Measurements from ENCODE around the gene FGF1. TPM values are rescaled to one million over a fixed set of nuclear protein-coding genes. Genes with fewer than 3 reads are reported as not detected.
A peak's percentile ranks its signal among the peaks of the same experiment; 100 is the strongest.

FGF1 gene
- polyA plus RNA-seq, 1 of the 3 experiments (the other 2 are of a cell fraction): 5.3 TPM

DNA sequence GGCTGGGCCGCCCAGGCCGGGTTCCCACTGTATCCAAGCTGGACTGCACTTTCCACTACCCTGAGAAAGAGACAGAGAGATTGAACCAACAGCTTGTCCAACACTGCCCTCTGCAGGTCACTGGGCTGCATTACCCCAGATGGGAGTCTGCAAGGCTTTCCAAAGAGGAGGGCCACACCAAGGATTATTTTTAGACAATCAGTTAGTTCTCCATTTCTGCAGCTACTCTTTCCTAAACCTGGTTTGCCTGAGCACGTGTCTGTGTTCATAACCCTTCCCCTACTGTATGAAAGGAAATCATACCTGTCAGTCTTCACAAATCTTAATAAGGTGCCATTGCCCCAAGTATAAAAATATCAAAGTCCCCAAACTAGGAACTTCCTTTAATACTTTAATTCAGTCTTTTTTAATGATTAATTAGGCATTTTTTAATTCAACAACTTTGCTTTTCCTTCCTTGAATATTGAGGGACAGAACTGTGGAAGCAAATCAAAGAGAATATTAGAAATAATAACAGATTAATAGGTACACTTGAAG, 13.4 kb upstream of the FGF1 start (continued):
- TF ChIP-seq, protein P1, sequence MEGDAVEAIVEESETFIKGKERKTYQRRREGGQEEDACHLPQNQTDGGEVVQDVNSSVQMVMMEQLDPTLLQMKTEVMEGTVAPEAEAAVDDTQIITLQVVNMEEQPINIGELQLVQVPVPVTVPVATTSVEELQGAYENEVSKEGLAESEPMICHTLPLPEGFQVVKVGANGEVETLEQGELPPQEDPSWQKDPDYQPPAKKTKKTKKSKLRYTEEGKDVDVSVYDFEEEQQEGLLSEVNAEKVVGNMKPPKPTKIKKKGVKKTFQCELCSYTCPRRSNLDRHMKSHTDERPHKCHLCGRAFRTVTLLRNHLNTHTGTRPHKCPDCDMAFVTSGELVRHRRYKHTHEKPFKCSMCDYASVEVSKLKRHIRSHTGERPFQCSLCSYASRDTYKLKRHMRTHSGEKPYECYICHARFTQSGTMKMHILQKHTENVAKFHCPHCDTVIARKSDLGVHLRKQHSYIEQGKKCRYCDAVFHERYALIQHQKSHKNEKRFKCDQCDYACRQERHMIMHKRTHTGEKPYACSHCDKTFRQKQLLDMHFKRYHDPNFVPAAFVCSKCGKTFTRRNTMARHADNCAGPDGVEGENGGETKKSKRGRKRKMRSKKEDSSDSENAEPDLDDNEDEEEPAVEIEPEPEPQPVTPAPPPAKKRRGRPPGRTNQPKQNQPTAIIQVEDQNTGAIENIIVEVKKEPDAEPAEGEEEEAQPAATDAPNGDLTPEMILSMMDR (IDR thresholded peaks at IDR 0.05): peak; percentile 95
- TF ChIP-seq RCOR1 (IDR thresholded peaks at IDR 0.05; ENCODE audit: low read length) (0 out of 2 replicates have a peak, but pooled peaks have one; percentile 36), TEAD4 (IDR thresholded peaks at IDR 0.05; ENCODE audit: borderline replicate concordance, insufficient read depth) (no peak), MXI1 (IDR thresholded peaks at IDR 0.05; ENCODE audit: low read depth, low read length) (0 out of 2 replicates have a peak, but pooled peaks have one; percentile 27), SIN3A (IDR thresholded peaks at IDR 0.05; ENCODE audit: borderline replicate concordance, low read depth, low read length) (no peak), TCF12 (IDR thresholded peaks at IDR 0.05) (no peak), EZH2phosphoT487 (IDR thresholded peaks at IDR 0.05; ENCODE audit: borderline replicate concordance, low read depth) (no peak), YY1 (IDR thresholded peaks at IDR 0.05; ENCODE audit: low read depth) (no peak), FOXM1 (IDR thresholded peaks at IDR 0.05; ENCODE audit: low read depth) (no peak), IRF3 (IDR thresholded peaks at IDR 0.05; ENCODE audit: low read depth, low read length) (no peak), ELF1 (IDR thresholded peaks at IDR 0.05) (no peak), SMC3 (IDR thresholded peaks at IDR 0.05; ENCODE audit: low read depth, low read length) (peak; percentile 100), JUND (IDR thresholded peaks at IDR 0.05) (no peak), CHD2 (IDR thresholded peaks at IDR 0.05; ENCODE audit: low read length, partially characterized antibody) (peak; percentile 40), RFX5 (IDR thresholded peaks at IDR 0.05; ENCODE audit: low read length) (no peak), GATA2 (CRISPR knock-in tag; IDR thresholded peaks at IDR 0.05) (no peak)
- TF ChIP-seq, protein P2, sequence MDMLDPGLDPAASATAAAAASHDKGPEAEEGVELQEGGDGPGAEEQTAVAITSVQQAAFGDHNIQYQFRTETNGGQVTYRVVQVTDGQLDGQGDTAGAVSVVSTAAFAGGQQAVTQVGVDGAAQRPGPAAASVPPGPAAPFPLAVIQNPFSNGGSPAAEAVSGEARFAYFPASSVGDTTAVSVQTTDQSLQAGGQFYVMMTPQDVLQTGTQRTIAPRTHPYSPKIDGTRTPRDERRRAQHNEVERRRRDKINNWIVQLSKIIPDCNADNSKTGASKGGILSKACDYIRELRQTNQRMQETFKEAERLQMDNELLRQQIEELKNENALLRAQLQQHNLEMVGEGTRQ (IDR thresholded peaks at IDR 0.05; ENCODE audit: borderline replicate concordance, low read depth, low read length): no peak
- TF ChIP-seq, protein P3, sequence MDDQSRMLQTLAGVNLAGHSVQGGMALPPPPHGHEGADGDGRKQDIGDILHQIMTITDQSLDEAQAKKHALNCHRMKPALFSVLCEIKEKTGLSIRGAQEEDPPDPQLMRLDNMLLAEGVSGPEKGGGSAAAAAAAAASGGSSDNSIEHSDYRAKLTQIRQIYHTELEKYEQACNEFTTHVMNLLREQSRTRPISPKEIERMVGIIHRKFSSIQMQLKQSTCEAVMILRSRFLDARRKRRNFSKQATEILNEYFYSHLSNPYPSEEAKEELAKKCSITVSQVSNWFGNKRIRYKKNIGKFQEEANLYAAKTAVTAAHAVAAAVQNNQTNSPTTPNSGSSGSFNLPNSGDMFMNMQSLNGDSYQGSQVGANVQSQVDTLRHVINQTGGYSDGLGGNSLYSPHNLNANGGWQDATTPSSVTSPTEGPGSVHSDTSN (IDR thresholded peaks at IDR 0.05): no peak
